HepG2 (cell line): ENCODE measurements around the gene PMEPA1.

Experiments used
- JUND ChIP-seq: sonication (generic); formaldehyde crosslinking; IDR thresholded peaks from 2 replicates; pipeline ENCODE4 v1.8.0; 2022; ENCODE audit warnings: mild to moderate bottlenecking, missing genetic modification reagents
- MEF2D ChIP-seq: sonication (generic); formaldehyde crosslinking; IDR thresholded peaks from 2 replicates; pipeline ENCODE4 v1.5.1; 2020; ENCODE audit warnings: mild to moderate bottlenecking, missing genetic modification reagents
- POLR2A ChIP-seq, 2 experiments: IDR thresholded peaks; 2 replicates each; pipeline ENCODE4 v1.6.1; 2011; ENCODE audit warnings: low read depth in 2 of 2, low read length in 2 of 2, mild to moderate bottlenecking in 1 of 2, moderate library complexity in 1 of 2; ENCODE audit not compliant: insufficient read depth in 1 of 2
- PRMT3 ChIP-seq: sonication (generic); formaldehyde crosslinking; IDR thresholded peaks from 2 replicates; pipeline ENCODE4 v1.8.1; 2022; ENCODE audit warnings: low read depth, mild to moderate bottlenecking, moderate library complexity, missing genetic modification reagents, borderline replicate concordance
- ZNF274 ChIP-seq: sonication (generic); formaldehyde crosslinking; IDR thresholded peaks from 2 replicates; pipeline ENCODE4 v1.5.1; 2020; ENCODE audit warnings: mild to moderate bottlenecking, missing genetic modification reagents
- ZNF572 ChIP-seq: sonication (generic); formaldehyde crosslinking; IDR thresholded peaks from 2 replicates; pipeline ENCODE4 v1.5.1; 2020; ENCODE audit warnings: mild to moderate bottlenecking, missing genetic modification reagents

DNA sequence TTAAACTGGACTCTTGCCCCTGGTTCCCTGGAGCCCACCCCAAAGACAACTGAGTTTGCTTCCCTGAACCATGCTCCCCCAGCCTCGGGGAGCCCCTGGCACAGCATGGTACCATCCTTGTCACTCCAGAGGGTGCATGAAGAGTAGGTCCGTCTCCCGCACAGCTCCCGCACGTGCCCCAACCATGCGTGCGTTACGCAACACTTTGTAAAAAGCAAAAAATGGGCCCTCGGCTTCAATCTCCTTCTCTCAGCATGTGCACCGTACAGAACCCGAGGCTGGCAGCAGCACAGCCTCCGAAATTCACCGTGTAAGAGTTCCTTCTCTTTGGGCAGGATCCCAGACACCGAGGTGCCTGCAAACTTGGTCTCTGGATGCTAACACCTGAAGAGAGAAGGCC lies 5.6 kb downstream of the PMEPA1 start:
- TF ChIP-seq ZNF572 (no peak), JUND (CRISPR knock-in tag) (no peak), POLR2A (IDR thresholded peaks at IDR 0.05; ENCODE audit: insufficient read depth in 1 of 2, low read depth in 2 of 2, low read length in 2 of 2) (no peak), PRMT3 (no peak), ZNF274 (no peak), MEF2D (CRISPR knock-in tag) (no peak)
